Measurements from ENCODE around the gene INPP5D. TPM values are rescaled to one million over a fixed set of nuclear protein-coding genes. Genes with fewer than 3 reads are reported as not detected.

The INPP5D gene
- total and polyA plus RNA-seq, 8 donors: 3.7 to 564 (median 8.5) TPM

GRCh38 chr2:233075966-233076339, 15.8 kb downstream of the INPP5D start:
- H3K4me3 ChIP-seq: no peak overlapping the region
- peaks cover 0 to 5% (median 0%) of the 10 kb centered on the region in 4 donors for H3K9me3 ChIP-seq
- no peak for TF ChIP-seq CTCF (IDR thresholded peaks at IDR 0.05)
- TF ChIP-seq EP300 (IDR thresholded peaks at IDR 0.05): no peak
- TF ChIP-seq POLR2AphosphoS5 (IDR thresholded peaks at IDR 0.05): peak in 1 of 3 donors; percentile 9
- intact Hi-C loops (cut with DNase I; ENCODE audit: low total_unique reads): no loop called here
- H3K36me3 ChIP-seq: peaks cover 0 to 4% (median 0%) of the 10 kb centered on the region in 4 donors
- peak in 1 of 2 donors; percentile 30 for DNase-seq
- H3K27me3 ChIP-seq: no peaks in the 10 kb centered on the region
- peak overlapping the region in 3 of 5 donors; percentile 39 to 68 (median 65) for H3K27ac ChIP-seq
- WGBS, 5 donors: 6 to 34% (median 17%) methylated on average over 2 of the region's 2 CpGs
- peaks cover 4 to 58% (median 9%) of the 10 kb centered on the region in 4 donors for H3K4me1 ChIP-seq

- Histone ChIP-seq H3K4me1 (peaks cover 4 to 63% (median 10%) of the 10 kb centered on the region in 4 donors), H3K27ac (peak overlapping the region in 2 of 5 donors; percentile 65 to 68), H3K36me3 (peaks cover 0 to 4% (median 0%) of the 10 kb centered on the region in 4 donors), H3K4me3 (no peak overlapping the region), H3K27me3 (no peaks in the 10 kb centered on the region), H3K9me3 (peaks cover 0 to 4% (median 0%) of the 10 kb centered on the region in 4 donors)
- DNase-seq: no peak
- intact Hi-C loops (cut with DNase I; ENCODE audit: low total_unique reads): no loop called here
- no peak for TF ChIP-seq CTCF (IDR thresholded peaks at IDR 0.05)
- WGBS, 5 donors: 47 to 66% (median 58%) methylated on average over 3 of the region's 3 CpGs
Observed at GRCh38 chr2:233076749-233077148, 16.6 kb downstream of the INPP5D start.

- WGBS, 5 donors: 45 to 63% (median 52%) methylated on average over 10 of the region's 10 CpGs
- Histone ChIP-seq H3K4me1 (peaks cover 4 to 85% (median 15%) of the 10 kb centered on the region in 4 donors), H3K9me3 (no peaks in the 10 kb centered on the region), H3K27me3 (no peaks in the 10 kb centered on the region), H3K27ac (peak overlapping the region in 2 of 5 donors; percentile 83 to 84), H3K4me3 (no peak overlapping the region), H3K36me3 (no peaks in the 10 kb centered on the region)
- no peak for TF ChIP-seq POLR2A (IDR thresholded peaks at IDR 0.05)
- TF ChIP-seq CTCF (IDR thresholded peaks at IDR 0.05): no peak
- TF ChIP-seq POLR2AphosphoS5 (IDR thresholded peaks at IDR 0.05): no peak
- no peak for TF ChIP-seq EP300 (IDR thresholded peaks at IDR 0.05)
- DNase-seq: no peak
- intact Hi-C loops (cut with DNase I; ENCODE audit: low total_unique reads): no loop called here
Observed at GRCh38 chr2:233079473-233079877, 19.3 kb downstream of the INPP5D start.

GRCh38 chr2:233079953-233080835, 20.1 kb downstream of the INPP5D start:
- 68 to 80% (median 76%) methylated on average over 20 of the region's 20 CpGs for whole genome bisulfite sequencing, 5 donors
- Histone ChIP-seq H3K4me1 (peaks cover 4 to 84% (median 14%) of the 10 kb centered on the region in 4 donors), H3K36me3 (no peaks in the 10 kb centered on the region), H3K4me3 (no peak overlapping the region), H3K9me3 (no peaks in the 10 kb centered on the region), H3K27ac (peak overlapping the region in 2 of 5 donors; percentile 83 to 84), H3K27me3 (no peaks in the 10 kb centered on the region)
- DNase-seq: no peak
- intact Hi-C loops (cut with DNase I; ENCODE audit: low total_unique reads): no loop called here
- TF ChIP-seq POLR2AphosphoS5 (IDR thresholded peaks at IDR 0.05) (no peak), POLR2A (IDR thresholded peaks at IDR 0.05) (no peak), EP300 (IDR thresholded peaks at IDR 0.05) (no peak), CTCF (IDR thresholded peaks at IDR 0.05) (no peak)

Measured in stomach (tissue), 9 donors.